Neutrophil (primary cell): Measurements from ENCODE around the gene ALPL.

ENCODE experiments used
- H3K27ac ChIP-seq: fragments of 200-600 bp; sonication (generic); 2 replicates; pipeline ENCODE4 v1.5.1; 2016; ENCODE audit warnings: mild to moderate bottlenecking, moderate library complexity
- H3K27me3 ChIP-seq: fragments of 200-600 bp; sonication (generic); 2 replicates; pipeline ENCODE4 v1.6.0; 2016; ENCODE audit warnings: mild to moderate bottlenecking
- H3K36me3 ChIP-seq: fragments of 200-600 bp; sonication (generic); 2 replicates; pipeline ENCODE4 v1.5.1; 2017
- H3K4me1 ChIP-seq, 2 experiments: fragments of 200-600 bp in 1 of 2; sonication (generic) in 1 of 2; 1 replicate in 1 of 2; 2 replicates in 1 of 2; pipeline versions ENCODE4 v1.5.1 to v1.6.1; 2013 to 2016; ENCODE audit warnings: low read depth in 1 of 2, low read length in 1 of 2, mild to moderate bottlenecking in 1 of 2, moderate library complexity in 1 of 2; ENCODE audit not compliant: control insufficient read depth in 1 of 2, insufficient read depth in 1 of 2
- H3K4me3 ChIP-seq, 2 experiments: fragments of 200-600 bp in 1 of 2; sonication (generic) in 1 of 2; 1 replicate in 1 of 2; 2 replicates in 1 of 2; pipeline ENCODE4 v1.5.1; 2013 to 2016; ENCODE audit warnings: low read depth in 1 of 2, low read length in 1 of 2, mild to moderate bottlenecking in 1 of 2, moderate library complexity in 1 of 2
- H3K9me3 ChIP-seq: fragments of 200-600 bp; sonication (generic); 2 replicates; pipeline ENCODE4 v1.5.1; 2016
- TF ChIP-seq, protein P1 (sequence below): fragments of 200-600 bp; sonication (generic); IDR thresholded peaks from 2 replicates; pipeline ENCODE4 v1.5.1; 2016; ENCODE audit warnings: antibody characterized with exemption

ALPL gene

DNA sequence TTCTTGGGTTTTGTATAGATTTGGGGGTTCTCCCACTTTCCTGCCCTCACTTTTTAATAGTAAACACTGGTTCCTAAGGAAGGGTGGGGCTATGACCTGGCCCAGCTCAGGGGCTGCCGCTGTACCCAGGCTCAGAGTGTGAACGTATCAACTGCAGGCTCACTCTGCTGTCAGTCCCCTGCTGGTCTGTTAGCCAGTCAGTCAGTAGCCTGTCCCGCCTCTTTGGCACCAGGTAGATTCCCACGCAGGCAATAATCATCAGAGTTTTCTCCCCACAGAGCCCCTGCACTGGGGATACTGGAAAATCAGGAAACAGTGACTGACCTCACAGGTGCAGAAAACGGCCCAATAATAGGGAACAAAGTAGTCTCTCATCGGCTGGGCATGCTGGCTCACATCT lies 15.0 kb upstream of the ALPL start:
- H3K27ac ChIP-seq: no peak overlapping the region
- peaks cover 23% of the 10 kb centered on the region for H3K27me3 ChIP-seq
- no peaks in the 10 kb centered on the region for H3K36me3 ChIP-seq
- TF ChIP-seq, protein P1, sequence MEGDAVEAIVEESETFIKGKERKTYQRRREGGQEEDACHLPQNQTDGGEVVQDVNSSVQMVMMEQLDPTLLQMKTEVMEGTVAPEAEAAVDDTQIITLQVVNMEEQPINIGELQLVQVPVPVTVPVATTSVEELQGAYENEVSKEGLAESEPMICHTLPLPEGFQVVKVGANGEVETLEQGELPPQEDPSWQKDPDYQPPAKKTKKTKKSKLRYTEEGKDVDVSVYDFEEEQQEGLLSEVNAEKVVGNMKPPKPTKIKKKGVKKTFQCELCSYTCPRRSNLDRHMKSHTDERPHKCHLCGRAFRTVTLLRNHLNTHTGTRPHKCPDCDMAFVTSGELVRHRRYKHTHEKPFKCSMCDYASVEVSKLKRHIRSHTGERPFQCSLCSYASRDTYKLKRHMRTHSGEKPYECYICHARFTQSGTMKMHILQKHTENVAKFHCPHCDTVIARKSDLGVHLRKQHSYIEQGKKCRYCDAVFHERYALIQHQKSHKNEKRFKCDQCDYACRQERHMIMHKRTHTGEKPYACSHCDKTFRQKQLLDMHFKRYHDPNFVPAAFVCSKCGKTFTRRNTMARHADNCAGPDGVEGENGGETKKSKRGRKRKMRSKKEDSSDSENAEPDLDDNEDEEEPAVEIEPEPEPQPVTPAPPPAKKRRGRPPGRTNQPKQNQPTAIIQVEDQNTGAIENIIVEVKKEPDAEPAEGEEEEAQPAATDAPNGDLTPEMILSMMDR: no peak
- no peaks in the 10 kb centered on the region for H3K9me3 ChIP-seq
- H3K4me1 ChIP-seq: no peaks in the 10 kb centered on the region
- H3K4me3 ChIP-seq: no peak overlapping the region

DNA sequence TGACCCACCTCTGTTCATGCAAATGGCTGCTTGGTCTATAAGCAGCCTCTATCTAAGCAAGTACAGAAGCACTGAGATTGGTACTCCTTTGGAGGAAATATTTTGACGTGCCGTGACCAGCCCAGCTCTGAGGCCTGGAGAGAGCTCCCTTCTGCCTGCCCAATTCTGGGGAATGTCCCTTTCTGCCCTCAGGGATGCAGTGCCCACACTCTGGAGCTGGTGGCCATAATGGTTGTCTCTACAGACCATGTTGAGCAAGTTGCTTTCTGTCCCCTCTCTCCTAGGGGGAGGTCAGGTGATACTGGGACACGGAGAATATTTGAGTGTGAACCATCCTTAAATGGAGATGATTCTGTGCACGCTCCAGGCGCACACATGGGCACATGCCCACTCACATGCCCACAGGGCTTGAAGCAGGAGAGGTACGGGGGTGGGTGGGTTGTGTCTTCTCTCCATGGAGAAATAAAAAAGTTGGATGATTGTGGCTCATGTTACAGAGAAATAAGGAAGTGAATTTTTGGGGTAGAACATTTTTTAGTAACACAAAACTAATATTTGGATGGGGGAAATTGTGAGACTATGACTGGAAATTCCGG lies 13.9 kb upstream of the ALPL start:
- H3K9me3 ChIP-seq: no peaks in the 10 kb centered on the region
- H3K4me1 ChIP-seq: peaks cover 0 to 6% of the 10 kb centered on the region in 2 experiments
- no peak overlapping the region for H3K4me3 ChIP-seq
- no peak overlapping the region for H3K27ac ChIP-seq
- no peaks in the 10 kb centered on the region for H3K36me3 ChIP-seq
- peaks cover 23% of the 10 kb centered on the region for H3K27me3 ChIP-seq
- TF ChIP-seq, protein P1: no peak

DNA sequence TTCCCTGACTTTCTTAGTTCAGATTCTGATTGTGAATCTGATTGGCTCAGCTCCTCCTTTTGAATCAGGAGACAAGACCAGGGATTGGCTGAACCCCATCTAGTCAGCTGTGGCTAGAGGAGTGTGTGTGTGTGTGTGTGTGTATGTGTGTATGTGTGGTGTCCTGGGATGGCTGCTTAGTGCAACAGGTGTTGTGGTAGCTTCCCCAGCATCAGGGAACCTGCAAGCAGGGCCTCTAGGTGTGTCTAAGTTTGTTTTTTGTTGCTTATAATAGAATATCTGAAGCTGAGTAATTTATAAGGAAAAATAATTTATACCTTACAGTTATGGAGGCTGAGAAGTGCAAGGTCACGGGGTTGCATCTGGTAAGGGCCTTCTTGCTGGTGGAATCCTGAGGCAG lies 13.2 kb upstream of the ALPL start:
- H3K4me1 ChIP-seq: peaks cover 0 to 6% of the 10 kb centered on the region in 2 experiments
- H3K27me3 ChIP-seq: peaks cover 23% of the 10 kb centered on the region
- no peaks in the 10 kb centered on the region for H3K9me3 ChIP-seq
- no peak overlapping the region for H3K4me3 ChIP-seq
- H3K36me3 ChIP-seq: no peaks in the 10 kb centered on the region
- TF ChIP-seq, protein P1: no peak
- no peak overlapping the region for H3K27ac ChIP-seq

DNA sequence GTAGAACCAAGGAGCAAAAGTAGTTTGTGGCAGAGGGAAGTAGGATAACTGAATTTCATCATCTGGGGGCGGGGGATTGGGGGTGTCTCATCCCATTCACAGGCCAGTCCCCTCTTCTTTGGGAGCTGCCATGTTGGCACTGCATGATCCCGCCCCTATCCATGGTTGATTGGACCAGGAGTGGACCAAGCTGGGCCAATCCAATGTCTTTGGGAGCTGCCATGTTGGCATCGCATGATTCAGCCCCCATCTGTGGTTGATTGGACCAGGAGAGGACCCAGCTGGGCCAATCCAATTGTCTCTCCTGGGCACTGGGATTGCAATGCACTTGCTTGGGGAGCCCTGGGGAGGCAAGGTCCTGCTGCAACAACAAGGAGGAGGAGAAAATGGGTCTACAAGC lies 12.3 kb upstream of the ALPL start:
- H3K27ac ChIP-seq: no peak overlapping the region
- TF ChIP-seq, protein P1: no peak
- no peaks in the 10 kb centered on the region for H3K9me3 ChIP-seq
- no peaks in the 10 kb centered on the region for H3K36me3 ChIP-seq
- H3K4me1 ChIP-seq: peaks cover 0 to 6% of the 10 kb centered on the region in 2 experiments
- peaks cover 20% of the 10 kb centered on the region for H3K27me3 ChIP-seq
- H3K4me3 ChIP-seq: no peak overlapping the region

DNA sequence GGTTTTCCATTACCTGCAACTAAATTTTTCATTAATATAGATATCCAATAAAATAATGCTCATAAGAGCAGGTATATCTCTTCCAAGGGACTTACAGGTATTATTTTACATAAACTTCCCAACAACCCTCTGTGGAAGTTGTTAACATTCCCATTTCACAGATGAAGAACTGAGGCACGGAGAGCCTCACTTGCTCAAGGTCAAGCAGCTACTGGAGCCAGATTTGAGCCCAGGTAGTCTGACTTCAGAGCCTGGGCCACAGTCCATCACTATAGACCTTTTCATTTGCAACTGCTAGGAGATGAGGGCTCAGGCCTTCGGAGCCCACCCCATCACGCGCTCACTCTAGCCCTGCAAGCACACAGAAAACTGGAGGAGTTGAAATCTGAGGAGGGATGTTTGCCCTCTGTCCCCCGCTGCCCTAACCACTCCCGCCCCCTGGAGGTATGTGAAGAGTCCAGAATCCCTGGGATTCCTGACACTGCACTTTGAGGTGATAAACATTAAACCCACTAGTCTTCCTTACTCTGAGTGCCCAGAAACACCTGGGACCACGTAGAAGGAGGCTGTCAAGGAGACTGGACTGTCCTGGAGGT lies 11.7 kb upstream of the ALPL start:
- H3K9me3 ChIP-seq: no peaks in the 10 kb centered on the region
- TF ChIP-seq, protein P1: no peak
- no peak overlapping the region for H3K4me3 ChIP-seq
- H3K4me1 ChIP-seq: peaks cover 0 to 6% of the 10 kb centered on the region in 2 experiments
- peaks cover 13% of the 10 kb centered on the region for H3K27me3 ChIP-seq
- no peak overlapping the region for H3K27ac ChIP-seq
- no peaks in the 10 kb centered on the region for H3K36me3 ChIP-seq
